CD4-positive, alpha-beta T cell (primary cell): ENCODE results near the gene SOS2. TPM values are rescaled to one million over a fixed set of nuclear protein-coding genes. Genes with fewer than 3 reads are reported as not detected.

Experiments
- ATAC-seq: fragments of 200-7000 bp; cut with Tn5 transposase; one replicate; pipeline ENCODE4 v1.10.0; 2022; ENCODE audit warnings: mild to moderate bottlenecking; ENCODE audit not compliant: poor library complexity
- CTCF ChIA-PET: fragments of 350-600 bp; sonication (Branson Sonifier 250); formaldehyde crosslinking; loops from one replicate; lab custom pipeline; 2021; ENCODE audit warnings: antibody characterized with exemption, inconsistent platforms; lab: Charles Lee
- POLR2A ChIA-PET: fragments of 350-600 bp; sonication (Branson Sonifier 250); formaldehyde crosslinking; loops from one replicate; lab custom pipeline; 2021; ENCODE audit warnings: antibody characterized with exemption, inconsistent platforms; lab: Charles Lee
- DNase-seq, 14 experiments: peaks; one replicate each; pipeline ENCODE4 v3.0.0-alpha.2; 2013 to 2020; ENCODE audit warnings: mixed read lengths in 2 of 14
- H3K27ac ChIP-seq, 2 donors: one replicate each; pipeline versions ENCODE4 v1.5.1 to v1.7.0; 2013; ENCODE audit warnings: low read length in 2 of 2, low read depth in 1 of 2, mild to moderate bottlenecking in 1 of 2
- H3K27me3 ChIP-seq, 2 experiments: 1 replicate in 1 of 2; 2 replicates in 1 of 2; pipeline versions ENCODE4 v1.6.1 to v1.7.0; 2013; ENCODE audit warnings: low read length in 2 of 2, control low read depth in 1 of 2, mild to moderate bottlenecking in 1 of 2, moderate library complexity in 1 of 2; ENCODE audit not compliant: insufficient read depth in 2 of 2, control insufficient read depth in 1 of 2
- H3K36me3 ChIP-seq: one replicate; pipeline ENCODE4 v1.6.1; 2013; ENCODE audit warnings: low read length, control low read depth; ENCODE audit not compliant: insufficient read depth
- H3K4me1 ChIP-seq: one replicate; pipeline ENCODE4 v1.6.1; 2013; ENCODE audit warnings: low read length, control low read depth; ENCODE audit not compliant: insufficient read depth
- H3K4me3 ChIP-seq: one replicate; pipeline ENCODE4 v1.5.1; 2013; ENCODE audit warnings: mild to moderate bottlenecking, low read length, moderate library complexity
- H3K9me3 ChIP-seq, 2 experiments: 1 replicate in 1 of 2; 2 replicates in 1 of 2; pipeline versions ENCODE4 v1.6.1 to v1.7.0; 2013; ENCODE audit warnings: low read length in 2 of 2, mild to moderate bottlenecking in 2 of 2, control low read depth in 1 of 2, moderate library complexity in 1 of 2; ENCODE audit not compliant: control insufficient read depth in 1 of 2, insufficient read depth in 1 of 2
- H3K27ac Mint-ChIP-seq: one replicate; pipeline ENCODE4 v1.8.0; 2020; ENCODE audit warnings: mixed read lengths
- H3K27me3 Mint-ChIP-seq: one replicate; pipeline ENCODE4 v1.8.0; 2021; ENCODE audit warnings: mixed read lengths
- H3K36me3 Mint-ChIP-seq: one replicate; pipeline ENCODE4 v1.8.0; 2021; ENCODE audit warnings: low read depth, mixed read lengths
- H3K4me1 Mint-ChIP-seq: one replicate; pipeline ENCODE4 v1.8.0; 2021; ENCODE audit warnings: low read depth, mixed read lengths
- H3K4me3 Mint-ChIP-seq: one replicate; pipeline ENCODE4 v1.8.0; 2020; ENCODE audit warnings: mild to moderate bottlenecking, mixed read lengths
- H3K9me3 Mint-ChIP-seq: one replicate; pipeline ENCODE4 v1.8.0; 2020; ENCODE audit warnings: mixed read lengths
- intact Hi-C, 2 experiments: fragments of 100-400 bp; cut with DNase I in 1 of 2; cut with micrococcal nuclease in 1 of 2; formaldehyde crosslinking; loops; one replicate each; pipeline versions ENCODE4 v1.15.1 to v1.9.0; 2023 to 2025; cut with DNase I, micrococcal nuclease
- total RNA-seq, 174 experiments: library from RNA in 2 of 174; stranded (reverse) in 2 of 174; gene quantifications; one replicate each; pipeline ENCODE4 v1.2.3 and lab custom pipeline; 2021 to 2026
- TF ChIP-seq, protein P1 (sequence below): fragments of 200-600 bp; IDR thresholded peaks from one replicate; pipeline ENCODE4 v1.8.0; 2022; ENCODE audit warnings: antibody characterized with exemption, mild to moderate bottlenecking

The SOS2 gene
- total RNA-seq, 2 experiments from 2014 or later = 53.8 to 56.7 TPM

DNA sequence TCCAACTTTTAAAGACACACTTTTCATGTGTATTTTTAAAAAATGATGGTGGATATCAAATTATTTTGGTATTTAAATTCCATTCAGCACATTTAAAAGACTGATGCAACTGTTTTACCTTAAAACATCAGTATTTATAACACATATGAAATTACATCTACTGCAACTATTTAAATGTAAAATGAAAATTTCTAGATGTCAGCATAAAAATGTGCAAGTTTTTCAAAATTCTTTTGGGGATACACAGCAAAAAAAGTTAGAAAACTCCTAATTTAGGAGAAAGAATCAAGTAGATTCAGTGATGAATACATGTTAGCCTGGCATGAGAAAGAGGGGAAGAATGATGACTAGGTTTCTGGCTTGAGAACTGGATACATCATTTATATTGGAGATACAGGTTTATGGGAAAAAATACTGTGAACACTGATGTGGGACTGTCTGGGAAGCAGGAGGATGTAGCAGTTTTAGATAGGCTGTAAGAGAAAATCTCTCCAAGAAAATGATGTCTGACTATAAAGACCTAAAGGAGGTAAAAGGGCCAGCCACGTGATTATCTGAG is 9.2 kb downstream of the SOS2 start:
- TF ChIP-seq, protein P1, sequence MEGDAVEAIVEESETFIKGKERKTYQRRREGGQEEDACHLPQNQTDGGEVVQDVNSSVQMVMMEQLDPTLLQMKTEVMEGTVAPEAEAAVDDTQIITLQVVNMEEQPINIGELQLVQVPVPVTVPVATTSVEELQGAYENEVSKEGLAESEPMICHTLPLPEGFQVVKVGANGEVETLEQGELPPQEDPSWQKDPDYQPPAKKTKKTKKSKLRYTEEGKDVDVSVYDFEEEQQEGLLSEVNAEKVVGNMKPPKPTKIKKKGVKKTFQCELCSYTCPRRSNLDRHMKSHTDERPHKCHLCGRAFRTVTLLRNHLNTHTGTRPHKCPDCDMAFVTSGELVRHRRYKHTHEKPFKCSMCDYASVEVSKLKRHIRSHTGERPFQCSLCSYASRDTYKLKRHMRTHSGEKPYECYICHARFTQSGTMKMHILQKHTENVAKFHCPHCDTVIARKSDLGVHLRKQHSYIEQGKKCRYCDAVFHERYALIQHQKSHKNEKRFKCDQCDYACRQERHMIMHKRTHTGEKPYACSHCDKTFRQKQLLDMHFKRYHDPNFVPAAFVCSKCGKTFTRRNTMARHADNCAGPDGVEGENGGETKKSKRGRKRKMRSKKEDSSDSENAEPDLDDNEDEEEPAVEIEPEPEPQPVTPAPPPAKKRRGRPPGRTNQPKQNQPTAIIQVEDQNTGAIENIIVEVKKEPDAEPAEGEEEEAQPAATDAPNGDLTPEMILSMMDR = no peak
- ATAC-seq (no peak), DNase-seq (no peak)
- intact Hi-C loops = no loop called here
- H3K9me3 Mint-ChIP-seq = no peaks in the 10 kb centered on the region
- peaks cover 13% of the 10 kb centered on the region for H3K4me1 ChIP-seq
- H3K27me3 Mint-ChIP-seq = no peaks in the 10 kb centered on the region
- H3K36me3 ChIP-seq = no peaks in the 10 kb centered on the region
- ChIA-PET POLR2A (no interaction called here), CTCF (no interaction called here)
- H3K4me3 Mint-ChIP-seq = no peak overlapping the region
- no peak overlapping the region for H3K4me3 ChIP-seq
- H3K27ac Mint-ChIP-seq = peak overlapping the region; percentile 25
- H3K36me3 Mint-ChIP-seq = peaks cover 16% of the 10 kb centered on the region
- no peaks in the 10 kb centered on the region for H3K27me3 ChIP-seq
- peaks cover 64% of the 10 kb centered on the region for H3K4me1 Mint-ChIP-seq
- H3K27ac ChIP-seq = no peak overlapping the region
- no peaks in the 10 kb centered on the region for H3K9me3 ChIP-seq

DNA sequence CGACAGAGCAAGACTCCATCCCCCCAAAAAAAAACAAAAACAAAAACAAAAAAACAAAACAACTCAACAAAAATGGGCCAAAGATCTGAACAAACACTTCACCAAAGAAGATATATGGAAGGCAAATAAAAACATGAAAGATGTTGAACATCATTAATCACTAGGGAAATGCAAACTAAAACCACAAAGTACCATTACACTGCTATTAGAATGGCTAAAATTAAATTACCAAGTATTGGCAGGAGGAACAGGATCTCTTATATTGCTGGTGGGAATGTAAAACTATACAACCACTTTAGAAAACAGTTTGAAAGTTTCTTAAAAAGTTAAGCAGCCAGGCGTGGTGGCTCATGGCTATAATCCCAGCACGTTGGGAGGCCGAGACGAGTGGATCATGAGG is 12.9 kb downstream of the SOS2 start:
- Mint-ChIP-seq H3K36me3 (peaks cover 26% of the 10 kb centered on the region), H3K9me3 (no peaks in the 10 kb centered on the region), H3K27ac (no peak overlapping the region), H3K27me3 (no peaks in the 10 kb centered on the region), H3K4me3 (no peak overlapping the region), H3K4me1 (peaks cover 52% of the 10 kb centered on the region)
- DNase-seq (no peak), ATAC-seq (no peak)
- Histone ChIP-seq H3K27me3 (no peaks in the 10 kb centered on the region), H3K27ac (no peak overlapping the region), H3K4me3 (no peak overlapping the region), H3K9me3 (no peaks in the 10 kb centered on the region), H3K36me3 (no peaks in the 10 kb centered on the region), H3K4me1 (peaks cover 6% of the 10 kb centered on the region)
- intact Hi-C loops = no loop called here
- ChIA-PET CTCF (interaction anchor here (0.6 kb wide), 1 partner anchor 99 kb away, joined by 3 read pairs; no protein-coding TSS in a partner anchor), POLR2A (no interaction called here)
- TF ChIP-seq, protein P1 = no peak

DNA sequence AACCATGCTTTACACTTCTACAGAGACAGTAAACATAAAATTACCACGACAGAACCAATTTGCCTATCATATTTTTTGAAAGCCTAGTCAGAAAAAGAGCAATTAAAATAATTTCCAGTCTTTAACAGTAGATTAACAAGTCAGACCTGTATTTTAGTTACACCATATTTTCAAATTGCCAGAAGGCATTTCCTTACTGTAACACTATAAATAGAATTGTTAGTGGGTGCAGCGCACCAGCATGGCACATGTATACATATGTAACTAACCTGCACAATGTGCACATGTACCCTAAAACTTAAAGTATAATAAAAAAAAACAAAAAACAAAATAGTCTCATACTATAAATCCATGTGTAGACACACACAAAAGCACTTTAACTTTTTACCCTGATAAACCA is 16.0 kb downstream of the SOS2 start:
- Mint-ChIP-seq H3K27ac (no peak overlapping the region), H3K4me1 (peaks cover 41% of the 10 kb centered on the region), H3K27me3 (no peaks in the 10 kb centered on the region), H3K36me3 (peaks cover 16% of the 10 kb centered on the region), H3K9me3 (no peaks in the 10 kb centered on the region), H3K4me3 (no peak overlapping the region)
- CTCF ChIA-PET = no interaction called here
- Histone ChIP-seq H3K4me1 (no peaks in the 10 kb centered on the region), H3K36me3 (no peaks in the 10 kb centered on the region), H3K4me3 (no peak overlapping the region), H3K27me3 (no peaks in the 10 kb centered on the region), H3K27ac (no peak overlapping the region), H3K9me3 (no peaks in the 10 kb centered on the region)
- intact Hi-C loops = no loop called here
- ATAC-seq (no peak), DNase-seq (no peak)
- TF ChIP-seq, protein P1 = no peak
- POLR2A ChIA-PET = no interaction called here
